Liver (tissue), 9 donors: Measurements from ENCODE around the gene SP4. TPM values are rescaled to one million over a fixed set of nuclear protein-coding genes. Genes with fewer than 3 reads are reported as not detected.

Experiments used
- DNase-seq: peaks from one replicate; pipeline ENCODE4 v3.0.0-alpha.2; 2017; ENCODE audit warnings: low spot score
- H3K27ac ChIP-seq, 2 donors: one replicate each; pipeline ENCODE4 v1.7.0; 2013; ENCODE audit warnings: inconsistent platforms in 2 of 2, low read length in 2 of 2, control low read depth in 1 of 2, low read depth in 1 of 2, mild to moderate bottlenecking in 1 of 2
- H3K27me3 ChIP-seq, 4 donors: one replicate each; pipeline versions ENCODE4 v1.6.1 to v1.7.0; 2013; ENCODE audit warnings: low read length in 3 of 4, inconsistent platforms in 1 of 4, mild to moderate bottlenecking in 1 of 4, moderate library complexity in 1 of 4; ENCODE audit not compliant: control insufficient read depth in 4 of 4, insufficient read depth in 4 of 4
- H3K36me3 ChIP-seq, 4 donors: one replicate each; pipeline versions ENCODE4 v1.6.1 to v1.7.0; 2013; ENCODE audit warnings: low read length in 3 of 4, mild to moderate bottlenecking in 3 of 4, low read depth in 1 of 4, moderate library complexity in 1 of 4; ENCODE audit not compliant: control insufficient read depth in 4 of 4, insufficient read depth in 3 of 4
- H3K4me1 ChIP-seq, 4 donors: one replicate each; pipeline versions ENCODE4 v1.6.1 to v1.7.0; 2013; ENCODE audit warnings: low read length in 3 of 4, mild to moderate bottlenecking in 3 of 4, moderate library complexity in 1 of 4; ENCODE audit not compliant: control insufficient read depth in 4 of 4, insufficient read depth in 4 of 4
- H3K4me3 ChIP-seq, 3 donors: one replicate each; pipeline versions ENCODE4 v1.6.1 to v1.7.0; 2013; ENCODE audit warnings: low read length in 3 of 3, control low read depth in 1 of 3, low read depth in 1 of 3, mild to moderate bottlenecking in 1 of 3
- H3K9ac ChIP-seq, 2 donors: one replicate each; pipeline ENCODE4 v1.7.0; 2013; ENCODE audit warnings: low read length in 2 of 2, mild to moderate bottlenecking in 2 of 2, moderate library complexity in 2 of 2, control low read depth in 1 of 2, low read depth in 1 of 2
- H3K9me3 ChIP-seq, 4 donors: one replicate each; pipeline versions ENCODE4 v1.6.1 to v1.7.0; 2013; ENCODE audit warnings: low read length in 3 of 4; ENCODE audit not compliant: control insufficient read depth in 4 of 4
- EGR1 ChIP-seq, 2 donors: IDR thresholded peaks; 2 replicates each; pipeline ENCODE4 v1.6.1; 2016 to 2018; ENCODE audit warnings: antibody characterized with exemption in 2 of 2, low read depth in 2 of 2
- FOXA1 ChIP-seq: IDR thresholded peaks from 2 replicates; pipeline ENCODE4 v1.6.1; 2016; ENCODE audit warnings: antibody characterized with exemption
- FOXA2 ChIP-seq: IDR thresholded peaks from 2 replicates; pipeline ENCODE4 v1.6.1; 2016; ENCODE audit warnings: antibody characterized with exemption
- GABPA ChIP-seq, 2 donors: IDR thresholded peaks in 1 of 2; conservative IDR thresholded peaks in 1 of 2; 2 replicates each; pipeline ENCODE4 v1.6.1; 2016; ENCODE audit warnings: antibody characterized with exemption in 2 of 2, mild to moderate bottlenecking in 1 of 2, moderate library complexity in 1 of 2
- HNF4A ChIP-seq, 2 donors: conservative IDR thresholded peaks; 2 replicates each; pipeline ENCODE4 v1.6.1; 2016; ENCODE audit warnings: antibody characterized with exemption in 2 of 2, mild to moderate bottlenecking in 2 of 2
- HNF4G ChIP-seq: IDR thresholded peaks from 2 replicates; pipeline ENCODE4 v1.6.1; 2016; ENCODE audit warnings: antibody characterized with exemption
- JUND ChIP-seq, 2 donors: IDR thresholded peaks; 2 replicates each; pipeline ENCODE4 v1.6.1; 2016; ENCODE audit warnings: antibody characterized with exemption in 2 of 2
- NR2F2 ChIP-seq: IDR thresholded peaks from 2 replicates; pipeline ENCODE4 v1.6.1; 2016; ENCODE audit warnings: antibody characterized with exemption
- RAD21 ChIP-seq, 2 donors: IDR thresholded peaks; 2 replicates each; pipeline ENCODE4 v1.6.1; 2016; ENCODE audit warnings: antibody characterized with exemption in 2 of 2, mild to moderate bottlenecking in 2 of 2
- SP1 ChIP-seq: IDR thresholded peaks from 2 replicates; pipeline ENCODE4 v1.6.1; 2018; ENCODE audit warnings: antibody characterized with exemption, mild to moderate bottlenecking
- TAF1 ChIP-seq: conservative IDR thresholded peaks from 2 replicates; pipeline ENCODE4 v1.6.1; 2016; ENCODE audit warnings: antibody characterized with exemption, mild to moderate bottlenecking
- YY1 ChIP-seq: IDR thresholded peaks from 2 replicates; pipeline ENCODE4 v1.6.1; 2016; ENCODE audit warnings: antibody characterized with exemption, mild to moderate bottlenecking
- WGBS: extraction: QIAGEN DNeasy Blood & Tissue Kit; methylation state at CpG from one replicate; pipeline ENCODE4 v1.1.7; 2013; 5-methylcytosine and 5-hydroxymethylcytosine counted together
- polyA plus RNA-seq, 2 donors: library from polyadenylated mRNA; stranded (reverse) in 1 of 2; unstranded in 1 of 2; fragments of 200-250 nt in 1 of 2; fragments of >200 nt in 1 of 2; fragmentation: Nextera tagmentation in 1 of 2; extraction: Ambion mirVana in 1 of 2; gene quantifications; one replicate each; pipeline versions ENCODE4 v1.2.1 to v1.2.3, GENCODE V29; 2013 to 2015
- total RNA-seq, 2 donors: library from RNA; depleted of rRNA; stranded (reverse); fragments of >200 nt; gene quantifications; one replicate each; pipeline ENCODE4 v1.2.3, GENCODE V29; 2014
- TF ChIP-seq, protein P1 (sequence below): IDR thresholded peaks from 2 replicates; pipeline ENCODE4 v1.6.1; 2016; ENCODE audit warnings: antibody characterized with exemption
- TF ChIP-seq, protein P2 (sequence below): IDR thresholded peaks from 2 replicates; pipeline ENCODE4 v1.6.1; 2016; ENCODE audit warnings: antibody characterized with exemption
- TF ChIP-seq, protein P3 (sequence below): IDR thresholded peaks from 2 replicates; pipeline ENCODE4 v1.6.1; 2016; ENCODE audit warnings: antibody characterized with exemption, mild to moderate bottlenecking
- donor health status: healthy.
- donor health status: healthy.
- donor health status: healthy.
- donor health status: healthy.
- donor health status: healthy.

Gene SP4
- total and polyA plus RNA-seq, 4 donors = 0.61 to 13.2 (median 6.7) TPM

DNA sequence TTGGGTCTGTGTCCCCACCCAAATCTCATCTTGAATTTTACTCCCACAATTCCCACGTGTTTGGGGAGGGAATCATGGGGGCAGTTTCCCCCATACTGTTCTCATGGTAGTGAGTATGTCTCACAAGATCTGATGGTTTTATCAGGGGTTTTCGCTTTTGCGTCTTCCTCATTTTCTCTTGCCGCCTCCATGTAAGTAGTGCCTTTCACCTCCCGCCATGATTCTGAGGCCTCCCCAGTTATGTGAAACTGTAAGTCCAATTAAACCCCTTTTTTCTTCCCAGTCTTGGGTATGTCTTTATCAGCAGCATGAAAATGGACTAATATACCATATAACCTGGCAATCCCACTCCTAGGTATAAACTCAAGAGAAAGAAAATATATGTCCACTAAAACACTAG lies 25.9 kb upstream of the SP4 start (continued):
- TF ChIP-seq, protein P1, sequence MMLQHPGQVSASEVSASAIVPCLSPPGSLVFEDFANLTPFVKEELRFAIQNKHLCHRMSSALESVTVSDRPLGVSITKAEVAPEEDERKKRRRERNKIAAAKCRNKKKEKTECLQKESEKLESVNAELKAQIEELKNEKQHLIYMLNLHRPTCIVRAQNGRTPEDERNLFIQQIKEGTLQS = no peak
- no peak for TF ChIP-seq NR2F2
- TF ChIP-seq, protein P2, sequence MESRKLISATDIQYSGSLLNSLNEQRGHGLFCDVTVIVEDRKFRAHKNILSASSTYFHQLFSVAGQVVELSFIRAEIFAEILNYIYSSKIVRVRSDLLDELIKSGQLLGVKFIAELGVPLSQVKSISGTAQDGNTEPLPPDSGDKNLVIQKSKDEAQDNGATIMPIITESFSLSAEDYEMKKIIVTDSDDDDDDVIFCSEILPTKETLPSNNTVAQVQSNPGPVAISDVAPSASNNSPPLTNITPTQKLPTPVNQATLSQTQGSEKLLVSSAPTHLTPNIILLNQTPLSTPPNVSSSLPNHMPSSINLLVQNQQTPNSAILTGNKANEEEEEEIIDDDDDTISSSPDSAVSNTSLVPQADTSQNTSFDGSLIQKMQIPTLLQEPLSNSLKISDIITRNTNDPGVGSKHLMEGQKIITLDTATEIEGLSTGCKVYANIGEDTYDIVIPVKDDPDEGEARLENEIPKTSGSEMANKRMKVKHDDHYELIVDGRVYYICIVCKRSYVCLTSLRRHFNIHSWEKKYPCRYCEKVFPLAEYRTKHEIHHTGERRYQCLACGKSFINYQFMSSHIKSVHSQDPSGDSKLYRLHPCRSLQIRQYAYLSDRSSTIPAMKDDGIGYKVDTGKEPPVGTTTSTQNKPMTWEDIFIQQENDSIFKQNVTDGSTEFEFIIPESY = no peak
- TF ChIP-seq FOXA2 = no peak
- no peak for TF ChIP-seq RAD21 (IDR thresholded peaks at IDR 0.05)

DNA sequence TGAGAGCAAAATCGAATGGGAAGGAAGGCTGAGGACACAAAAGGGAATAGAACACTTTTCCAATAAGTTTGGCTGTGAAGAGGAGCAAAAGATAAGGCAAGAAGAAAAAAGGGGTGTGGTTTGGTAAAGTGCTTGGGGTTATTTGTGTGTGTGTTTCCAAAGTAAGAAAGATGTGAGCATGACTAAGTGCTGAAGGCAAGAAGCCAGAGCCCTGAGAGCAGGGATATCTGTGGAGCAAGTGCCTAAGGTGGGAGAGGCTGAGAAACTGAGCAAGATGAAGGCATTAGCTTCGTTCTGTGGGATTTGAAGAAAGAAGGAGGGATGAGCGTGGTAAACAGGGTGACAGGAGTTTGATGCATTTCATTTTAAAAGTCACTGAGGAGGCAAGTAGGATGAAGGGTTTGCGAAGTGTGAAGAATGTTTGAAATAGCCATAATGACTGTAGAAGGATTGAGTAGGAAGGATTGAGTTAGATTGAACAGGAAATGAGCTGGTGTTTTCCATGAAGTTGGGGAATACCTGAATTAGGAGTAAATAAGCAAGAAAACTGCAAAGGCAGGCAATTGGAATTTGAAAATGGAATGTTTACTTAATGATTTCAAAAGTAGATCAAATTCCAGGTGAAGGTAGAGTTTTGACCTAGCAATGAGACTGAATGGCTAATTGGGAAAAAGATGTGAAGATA lies 19.9 kb upstream of the SP4 start:
- TF ChIP-seq HNF4A (conservative IDR thresholded peaks at IDR 0.05) (peak; percentile 15 to 17), JUND (IDR thresholded peaks at IDR 0.05) (no peak)
- no peak overlapping the region for H3K27ac ChIP-seq
- H3K4me1 ChIP-seq = peaks cover 0 to 11% (median 6%) of the 10 kb centered on the region in 4 donors
- H3K27me3 ChIP-seq = no peaks in the 10 kb centered on the region
- no peak overlapping the region for H3K4me3 ChIP-seq
- no peaks in the 10 kb centered on the region for H3K9me3 ChIP-seq
- no peaks in the 10 kb centered on the region for H3K36me3 ChIP-seq
- H3K9ac ChIP-seq = no peak overlapping the region
- no peak for DNase-seq
- WGBS = 84% methylated on average over 4 of the region's 4 CpGs

DNA sequence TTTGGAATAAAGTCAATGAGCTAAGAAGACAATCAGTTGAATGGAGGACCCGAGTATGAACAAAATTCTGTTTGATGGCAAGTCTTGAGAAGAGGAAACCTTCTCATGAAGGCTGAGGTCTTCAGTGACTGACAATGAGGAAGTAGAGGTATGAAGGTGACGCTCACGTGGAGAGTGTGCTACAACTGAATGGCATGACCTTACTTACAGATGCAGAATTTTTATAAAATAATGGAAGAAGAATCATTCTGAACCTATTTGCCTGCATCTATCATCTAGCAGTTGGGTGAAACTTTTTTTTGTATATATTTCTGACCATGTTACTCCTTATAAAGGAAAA lies 19.4 kb upstream of the SP4 start:
- TF ChIP-seq HNF4G = no peak
- no peak for TF ChIP-seq FOXA2
- TF ChIP-seq, protein P3, sequence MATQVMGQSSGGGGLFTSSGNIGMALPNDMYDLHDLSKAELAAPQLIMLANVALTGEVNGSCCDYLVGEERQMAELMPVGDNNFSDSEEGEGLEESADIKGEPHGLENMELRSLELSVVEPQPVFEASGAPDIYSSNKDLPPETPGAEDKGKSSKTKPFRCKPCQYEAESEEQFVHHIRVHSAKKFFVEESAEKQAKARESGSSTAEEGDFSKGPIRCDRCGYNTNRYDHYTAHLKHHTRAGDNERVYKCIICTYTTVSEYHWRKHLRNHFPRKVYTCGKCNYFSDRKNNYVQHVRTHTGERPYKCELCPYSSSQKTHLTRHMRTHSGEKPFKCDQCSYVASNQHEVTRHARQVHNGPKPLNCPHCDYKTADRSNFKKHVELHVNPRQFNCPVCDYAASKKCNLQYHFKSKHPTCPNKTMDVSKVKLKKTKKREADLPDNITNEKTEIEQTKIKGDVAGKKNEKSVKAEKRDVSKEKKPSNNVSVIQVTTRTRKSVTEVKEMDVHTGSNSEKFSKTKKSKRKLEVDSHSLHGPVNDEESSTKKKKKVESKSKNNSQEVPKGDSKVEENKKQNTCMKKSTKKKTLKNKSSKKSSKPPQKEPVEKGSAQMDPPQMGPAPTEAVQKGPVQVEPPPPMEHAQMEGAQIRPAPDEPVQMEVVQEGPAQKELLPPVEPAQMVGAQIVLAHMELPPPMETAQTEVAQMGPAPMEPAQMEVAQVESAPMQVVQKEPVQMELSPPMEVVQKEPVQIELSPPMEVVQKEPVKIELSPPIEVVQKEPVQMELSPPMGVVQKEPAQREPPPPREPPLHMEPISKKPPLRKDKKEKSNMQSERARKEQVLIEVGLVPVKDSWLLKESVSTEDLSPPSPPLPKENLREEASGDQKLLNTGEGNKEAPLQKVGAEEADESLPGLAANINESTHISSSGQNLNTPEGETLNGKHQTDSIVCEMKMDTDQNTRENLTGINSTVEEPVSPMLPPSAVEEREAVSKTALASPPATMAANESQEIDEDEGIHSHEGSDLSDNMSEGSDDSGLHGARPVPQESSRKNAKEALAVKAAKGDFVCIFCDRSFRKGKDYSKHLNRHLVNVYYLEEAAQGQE = no peak
- TF ChIP-seq, protein P2 = no peak
- TF ChIP-seq YY1 = no peak
- TF ChIP-seq SP1 = no peak
- TF ChIP-seq GABPA (IDR thresholded peaks at IDR 0.05 in 1 of 2, conservative IDR thresholded peaks at IDR 0.05 in 1 of 2) = no peak
- no peak for TF ChIP-seq NR2F2
- no peak for TF ChIP-seq FOXA1
- TF ChIP-seq TAF1 = no peak
- no peak for TF ChIP-seq EGR1 (IDR thresholded peaks at IDR 0.05; ENCODE audit: low read depth in 2 of 2)
- no peak for TF ChIP-seq HNF4A (conservative IDR thresholded peaks at IDR 0.05)

More for the DNA sequence above, 19.4 kb upstream of the SP4 start:
- H3K27me3 ChIP-seq = no peaks in the 10 kb centered on the region
- H3K27ac ChIP-seq = no peak overlapping the region
- H3K4me1 ChIP-seq = peaks cover 0 to 11% (median 6%) of the 10 kb centered on the region in 4 donors
- H3K4me3 ChIP-seq = no peak overlapping the region
- 81% methylated on average over 3 of the region's 3 CpGs for whole genome bisulfite sequencing
- no peak for DNase-seq
- no peaks in the 10 kb centered on the region for H3K9me3 ChIP-seq
- no peaks in the 10 kb centered on the region for H3K36me3 ChIP-seq
- no peak overlapping the region for H3K9ac ChIP-seq
